Hematopoietic multipotent progenitor cell treated with erythropoietin and hydrocortisone succinate and interleukin-3 and kit ligand, for 6 days (in vitro differentiated cells): Measurements from ENCODE around the gene PYGB.
A peak's percentile ranks its signal among the peaks of the same experiment; 100 is the strongest.

Experiments used
- DNase-seq: peaks from one replicate; pipeline ENCODE4 v3.0.0-alpha.2; 2015

The PYGB gene

DNA sequence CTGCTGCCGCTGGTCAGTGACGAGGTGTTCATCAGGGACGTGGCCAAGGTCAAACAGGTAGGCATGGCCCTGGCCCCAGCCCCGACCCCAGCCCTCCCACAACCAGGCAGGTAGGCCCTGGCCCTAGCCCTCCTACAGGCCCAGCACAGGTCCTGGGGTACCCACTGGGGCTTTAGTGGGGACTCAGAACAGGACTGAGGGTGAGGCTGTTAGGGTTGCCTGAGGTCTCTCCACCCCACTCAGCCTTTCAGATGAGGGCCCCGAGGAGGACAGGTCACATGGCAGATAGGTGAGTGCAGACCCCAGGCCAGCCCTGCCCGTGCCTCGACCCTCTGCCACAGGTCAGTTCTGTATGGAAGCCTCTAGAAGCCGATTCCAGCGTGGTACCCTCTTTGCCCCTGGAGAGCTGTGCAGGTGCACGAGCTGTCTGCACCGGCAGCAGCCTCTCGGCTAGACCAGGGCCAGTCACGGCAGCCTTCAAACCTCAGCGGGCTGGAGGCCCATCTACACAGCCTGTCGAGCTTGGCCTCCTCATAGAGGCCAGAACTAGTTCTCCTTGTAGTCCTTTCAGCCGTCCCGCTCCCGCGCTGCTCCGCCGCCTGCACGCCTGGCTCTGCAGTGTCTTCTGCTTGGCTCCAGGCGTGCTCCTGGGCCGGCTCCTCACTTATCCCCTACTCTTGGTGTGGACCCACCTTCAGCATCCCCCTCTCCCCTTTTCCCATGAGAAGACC lies 35.5 kb downstream of the PYGB start:
- DNase-seq, result no peak

DNA sequence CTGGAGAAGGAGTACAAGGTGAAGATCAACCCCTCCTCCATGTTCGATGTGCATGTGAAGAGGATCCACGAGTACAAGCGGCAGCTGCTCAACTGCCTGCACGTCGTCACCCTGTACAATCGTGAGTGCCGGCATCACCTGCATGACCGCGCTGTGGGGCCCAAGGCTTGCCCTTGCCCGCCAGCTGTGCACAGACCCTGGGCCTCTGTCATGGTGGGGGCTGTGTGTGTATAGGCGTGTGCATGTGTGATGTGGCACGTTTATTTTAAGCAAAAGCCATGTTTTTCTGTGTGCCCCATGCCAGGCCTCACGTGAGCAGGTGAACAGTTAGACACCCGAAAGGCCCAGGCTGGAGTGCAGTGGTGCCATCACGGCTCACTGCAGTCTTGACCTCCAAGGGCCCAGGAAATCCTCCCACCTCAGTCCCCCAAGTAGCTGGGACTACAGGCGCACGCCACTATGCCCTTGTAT lies 36.3 kb downstream of the PYGB start:
- no peak for DNase-seq

DNA sequence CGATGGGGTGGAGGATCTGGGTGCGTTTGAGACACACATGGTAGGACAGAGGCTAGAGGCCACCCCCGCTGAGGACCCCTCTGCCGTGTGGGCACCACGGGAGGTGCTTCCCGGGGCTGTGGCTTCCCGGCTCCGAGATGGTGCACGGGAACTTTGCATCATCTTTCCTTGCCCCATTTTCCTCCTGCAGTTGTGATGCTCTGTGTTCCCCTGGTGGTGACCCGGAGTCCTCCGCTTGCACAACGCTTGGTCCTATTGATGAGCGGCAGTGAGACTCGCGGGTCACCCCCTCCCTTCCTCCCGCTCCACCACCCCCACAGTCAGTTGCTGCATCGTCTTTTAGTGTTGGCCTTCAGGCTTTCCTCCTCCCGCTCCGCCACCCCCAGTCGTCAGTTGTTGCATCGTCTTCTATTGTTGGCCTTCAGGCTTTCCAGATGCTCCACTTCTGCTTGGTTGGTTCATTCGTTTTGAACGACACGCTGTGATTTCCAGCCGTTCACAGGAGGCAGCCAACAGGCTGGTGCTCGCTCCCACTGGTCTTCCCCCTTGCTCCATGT lies 37.3 kb downstream of the PYGB start:
- DNase-seq, result no peak

DNA sequence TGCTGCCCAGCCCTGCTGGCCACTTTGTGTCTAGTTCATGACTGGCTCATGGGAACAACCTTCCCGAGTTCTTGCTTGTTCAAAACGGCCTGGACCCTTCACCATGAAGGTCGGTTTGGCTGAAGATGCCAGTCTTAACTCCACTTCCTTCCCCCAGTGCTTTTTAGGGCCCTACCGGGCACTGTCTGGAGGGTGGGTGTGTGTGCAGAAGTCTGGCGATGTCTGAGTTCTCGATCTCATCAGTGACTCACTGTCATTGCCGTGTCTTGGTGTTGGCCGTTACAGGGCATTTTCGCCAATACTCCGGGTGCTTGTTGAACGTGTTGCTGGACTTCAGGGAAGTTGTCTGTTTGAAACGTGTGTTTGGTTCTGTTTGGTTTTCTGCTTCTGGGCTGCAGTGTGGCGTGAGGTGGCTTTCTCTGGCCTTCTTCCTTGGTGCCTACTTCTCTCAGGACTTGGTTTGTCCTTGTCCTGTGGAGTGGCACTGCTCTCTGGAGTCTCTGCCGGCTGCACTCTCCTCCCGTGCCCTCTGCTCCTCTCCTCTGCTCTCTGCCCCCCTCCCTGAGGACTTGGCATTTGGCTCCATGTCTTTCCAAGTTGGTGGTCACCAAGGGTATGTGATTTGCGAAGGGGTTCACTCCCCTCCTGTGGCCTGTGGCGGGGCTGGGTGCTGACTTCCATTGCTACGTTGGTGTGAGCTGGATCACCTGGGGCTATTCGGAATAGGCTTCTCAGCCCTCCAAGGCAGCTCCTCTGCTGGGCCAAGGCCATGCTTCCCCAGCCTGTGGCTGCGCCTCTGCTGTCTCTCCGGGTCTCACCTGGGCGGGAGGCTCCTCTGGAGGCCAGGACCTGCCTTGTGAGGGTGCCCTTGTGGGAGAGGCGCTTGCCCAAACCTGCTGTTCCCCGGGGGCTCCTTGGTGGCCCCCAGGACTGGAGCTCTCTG lies 38.2 kb downstream of the PYGB start:
- DNase-seq, result no peak

DNA sequence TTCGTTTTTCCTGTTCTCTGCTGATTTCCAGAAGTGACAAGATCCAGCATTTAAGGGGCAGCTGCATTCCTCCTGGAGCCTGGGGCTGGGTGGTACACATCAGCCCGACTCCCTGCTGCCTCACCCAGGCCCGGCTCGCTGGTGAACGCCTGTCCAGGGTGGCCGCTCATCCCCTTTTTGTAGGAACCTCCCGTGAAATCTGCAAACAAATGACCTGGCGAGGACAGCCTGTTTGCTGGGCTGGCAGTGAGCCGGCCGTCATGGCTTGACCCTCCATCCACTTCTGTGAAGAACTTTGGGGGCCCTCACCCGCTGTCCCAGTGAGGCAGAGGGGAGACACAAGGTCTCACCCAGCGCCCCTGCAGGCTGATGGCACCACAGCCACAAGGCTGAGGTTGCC lies 39.0 kb downstream of the PYGB start:
- DNase-seq, result no peak

DNA sequence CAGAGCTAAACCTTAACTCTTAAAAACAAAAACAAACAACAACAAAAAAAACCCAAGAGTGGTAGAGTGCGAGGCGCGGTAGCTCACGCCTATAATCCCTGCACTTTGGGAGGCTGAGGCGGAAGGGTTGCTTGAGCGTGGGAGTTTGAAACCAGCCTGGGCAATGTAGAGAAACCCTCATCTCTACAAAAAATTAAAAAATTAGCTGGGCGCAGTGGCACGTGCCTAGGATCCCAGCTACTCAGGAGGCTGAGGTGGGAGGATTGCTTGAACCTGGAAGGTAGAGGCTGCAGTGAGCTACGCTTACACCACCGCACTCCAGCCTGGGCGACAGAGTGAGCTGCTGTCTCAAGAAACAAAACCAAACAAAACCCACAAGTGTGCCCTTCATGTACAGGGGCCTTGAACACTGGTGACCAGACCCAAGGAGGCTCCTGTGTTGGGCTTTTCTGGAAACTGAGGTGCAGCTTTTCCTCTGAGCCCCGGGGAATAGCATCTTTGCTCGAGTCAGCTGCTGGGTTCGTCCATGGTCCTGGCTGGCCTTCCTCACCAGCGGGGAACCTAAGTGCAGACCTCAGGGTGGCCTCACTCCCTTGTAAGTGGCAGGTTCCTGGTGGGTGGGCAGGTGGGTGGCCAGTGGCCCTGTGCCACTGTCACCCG lies 39.9 kb downstream of the PYGB start:
- no peak for DNase-seq

DNA sequence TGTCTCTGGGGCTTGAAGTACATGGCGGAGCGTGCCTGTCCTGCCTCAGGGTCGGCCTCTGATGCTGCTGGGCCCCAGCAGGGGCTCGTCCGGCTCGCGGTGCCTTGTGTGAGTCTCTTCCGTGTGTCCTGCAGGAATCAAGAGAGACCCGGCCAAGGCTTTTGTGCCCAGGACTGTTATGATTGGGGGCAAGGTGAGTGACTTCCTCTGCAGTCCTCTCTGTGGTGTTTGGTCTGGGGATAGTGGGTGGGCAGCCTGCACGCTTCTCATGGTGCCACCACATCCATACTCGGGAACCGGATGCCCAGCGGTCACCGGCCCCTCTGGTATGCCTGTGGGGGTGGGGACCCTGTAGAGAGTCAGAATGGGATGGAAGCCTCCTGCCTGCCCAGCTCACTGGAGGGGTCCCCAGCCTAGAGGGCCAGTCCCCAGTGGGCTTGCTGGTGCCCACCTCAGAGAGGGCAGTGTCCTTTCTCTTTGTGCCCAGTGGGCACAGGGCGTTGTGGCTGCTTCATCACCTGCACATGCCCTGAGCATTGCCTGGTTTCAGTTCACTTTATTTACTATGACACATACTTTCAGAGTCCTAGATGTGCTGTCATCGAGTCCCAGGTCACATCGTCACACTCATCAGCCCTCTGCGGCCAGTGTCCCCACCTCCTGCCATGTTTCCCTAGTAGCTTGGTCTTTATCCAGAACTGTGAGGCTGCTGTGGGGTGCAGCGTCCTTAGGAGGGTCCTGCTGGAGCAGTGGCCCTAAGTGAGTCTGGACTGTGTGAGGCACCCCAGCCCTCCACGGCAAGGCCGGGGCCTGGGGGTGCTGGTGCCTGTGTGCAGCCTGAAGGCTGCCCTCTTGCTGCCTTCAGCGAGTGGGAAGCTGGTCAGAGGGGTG lies 40.7 kb downstream of the PYGB start:
- no peak for DNase-seq

DNA sequence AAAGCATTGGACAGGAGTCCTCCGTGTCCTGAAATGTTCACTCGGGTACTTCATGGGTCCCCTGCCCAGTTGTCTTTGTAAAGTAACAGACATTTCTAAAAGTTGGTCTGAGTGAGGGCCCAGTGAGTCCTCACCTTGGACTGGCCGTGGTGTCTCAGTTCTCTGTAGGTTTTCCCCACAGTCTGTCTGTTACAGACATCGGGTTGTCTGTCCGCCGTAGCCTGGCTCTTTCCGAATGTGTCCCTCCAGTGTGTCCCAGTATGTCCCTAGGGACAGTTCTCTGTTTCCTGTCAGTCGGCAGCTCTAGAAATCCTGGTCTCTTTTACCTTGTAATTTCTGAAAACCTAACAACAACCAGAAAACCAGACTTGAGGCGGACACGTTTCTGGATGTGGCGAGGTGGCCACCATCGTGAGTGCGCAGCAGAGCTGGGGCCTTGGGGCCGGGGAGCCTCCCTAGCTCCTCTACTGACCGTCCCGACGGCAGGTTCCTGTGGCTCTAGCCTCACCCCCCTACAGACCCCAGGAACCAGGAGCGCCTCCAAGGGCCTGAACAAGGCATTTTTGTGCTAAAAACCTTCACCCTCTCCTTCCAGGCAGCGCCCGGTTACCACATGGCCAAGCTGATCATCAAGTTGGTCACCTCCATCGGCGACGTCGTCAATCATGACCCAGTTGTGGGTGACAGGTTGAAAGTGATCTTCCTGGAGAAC lies 42.2 kb downstream of the PYGB start:
- DNase-seq, result no peak

DNA sequence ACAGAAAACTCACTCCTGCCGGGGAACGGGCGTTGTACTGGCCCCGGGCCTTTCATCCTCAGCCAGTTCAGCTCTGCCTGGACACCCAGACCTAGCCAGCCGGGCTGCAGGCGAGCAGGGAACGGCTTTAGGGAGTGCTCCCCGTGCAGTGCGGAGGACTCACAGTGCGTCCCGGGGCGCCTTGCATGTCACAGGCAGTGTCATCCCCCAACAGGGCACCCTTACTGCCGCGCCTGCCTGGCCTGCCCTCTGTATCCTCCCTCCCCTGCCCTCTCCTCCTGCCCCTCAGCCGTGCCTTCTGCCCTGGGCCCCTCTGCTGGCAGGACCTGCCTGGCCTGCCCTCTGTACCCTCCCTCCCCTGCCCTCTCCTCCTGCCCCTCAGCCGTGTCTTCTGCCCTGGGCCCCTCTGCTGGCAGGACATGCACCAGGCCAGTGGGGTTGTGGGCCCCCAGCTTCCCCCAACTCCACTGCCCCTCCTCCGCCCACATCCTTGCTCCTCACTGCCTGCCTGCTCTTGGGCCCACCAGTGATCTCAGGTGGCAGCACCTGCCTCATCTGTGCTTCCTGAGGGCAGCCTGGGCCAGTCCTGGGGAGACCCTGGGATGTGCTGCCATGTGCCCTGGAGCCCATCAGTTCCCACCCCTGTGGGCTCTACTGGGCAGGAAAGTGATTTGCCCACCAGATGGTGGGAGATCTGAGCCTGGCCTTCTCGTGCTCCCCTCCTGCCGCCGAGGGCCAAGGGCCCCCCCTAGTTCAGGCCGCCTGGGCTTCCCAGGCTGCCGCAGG lies 43.0 kb downstream of the PYGB start:
- no peak for DNase-seq

DNA sequence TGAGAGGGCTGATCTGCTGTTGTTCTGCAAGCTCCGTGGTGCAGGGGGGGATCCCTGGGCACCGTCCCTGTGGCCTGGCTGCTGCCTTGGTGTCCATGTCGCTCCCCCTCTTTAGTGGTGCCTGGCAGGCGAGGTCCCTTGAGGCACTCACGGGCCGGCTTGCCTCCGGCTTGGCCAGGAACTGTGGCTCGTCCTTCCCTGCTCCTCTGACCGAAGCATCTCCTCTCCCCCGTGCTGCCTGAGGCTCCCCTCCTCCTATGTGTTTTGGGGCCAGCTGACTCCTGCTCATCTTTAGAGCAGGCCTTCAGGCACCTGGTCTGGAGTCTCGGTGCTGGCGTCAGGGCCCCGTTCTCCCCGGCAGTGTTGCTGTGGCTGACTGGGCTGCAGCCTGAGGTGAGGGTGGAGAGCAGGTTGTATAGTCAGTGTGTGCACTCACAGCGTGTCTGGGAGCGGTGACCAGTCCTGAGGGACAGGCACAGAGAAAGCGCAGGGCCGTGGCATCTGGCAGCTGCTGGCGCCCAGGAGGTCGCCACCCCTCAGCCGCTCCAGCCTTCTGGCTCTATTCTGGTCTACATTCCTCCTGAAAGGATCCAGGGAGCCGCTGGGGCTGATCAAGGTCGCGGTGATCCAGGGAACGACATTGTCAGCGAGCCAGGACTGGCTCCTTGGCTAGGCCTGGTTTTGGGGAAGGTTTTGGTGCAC lies 43.7 kb downstream of the PYGB start:
- no peak for DNase-seq

DNA sequence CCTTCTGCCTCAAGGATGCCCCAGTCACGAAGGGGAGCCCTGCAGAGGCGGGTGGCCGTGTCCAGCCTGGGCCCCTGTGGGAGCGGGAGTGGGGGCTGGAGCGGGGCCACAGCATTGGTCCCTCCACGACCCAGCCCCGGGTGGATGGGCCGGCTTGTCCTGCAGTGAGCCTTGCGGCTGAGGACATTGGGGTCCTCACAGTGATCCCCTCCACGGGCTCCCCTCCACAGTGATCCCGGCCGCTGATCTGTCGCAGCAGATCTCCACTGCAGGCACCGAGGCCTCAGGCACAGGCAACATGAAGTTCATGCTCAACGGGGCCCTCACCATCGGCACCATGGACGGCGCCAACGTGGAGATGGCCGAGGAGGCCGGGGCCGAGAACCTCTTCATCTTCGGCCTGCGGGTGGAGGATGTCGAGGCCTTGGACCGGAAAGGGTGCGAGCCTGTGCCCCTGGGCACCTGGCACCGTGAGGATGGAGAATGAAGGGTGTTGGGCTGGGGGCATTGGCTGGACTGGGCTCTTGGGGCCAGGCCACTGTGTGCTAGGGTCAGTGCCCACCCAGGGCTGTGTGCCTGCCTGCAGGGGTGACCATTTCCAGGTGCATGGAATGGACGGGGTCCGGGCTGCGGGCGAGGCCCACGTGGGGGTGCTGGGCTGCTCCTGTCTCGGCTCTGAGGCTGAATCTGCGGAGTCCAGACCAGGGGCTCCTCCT lies 44.4 kb downstream of the PYGB start:
- DNase-seq, result no peak

DNA sequence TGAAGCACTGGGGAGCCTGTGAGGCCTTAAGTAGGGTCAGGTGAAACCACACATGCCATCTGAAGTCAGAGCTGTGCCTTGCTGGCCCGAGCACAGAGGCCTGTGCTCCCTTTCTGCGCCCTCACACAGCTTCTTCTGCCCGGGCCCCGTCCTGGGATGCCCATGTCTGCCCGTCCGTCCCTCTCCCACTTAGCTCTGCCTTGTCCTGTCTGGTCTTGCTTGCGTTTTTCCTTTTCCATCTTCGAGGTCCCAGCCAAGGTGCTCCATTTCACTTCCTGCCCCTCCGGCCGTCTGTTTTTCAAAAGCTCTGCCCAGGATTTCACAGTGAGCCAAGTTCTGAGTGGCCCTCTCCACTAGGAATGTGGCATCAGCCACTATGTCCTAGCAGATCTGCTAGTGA lies 45.6 kb downstream of the PYGB start:
- no peak for DNase-seq

DNA sequence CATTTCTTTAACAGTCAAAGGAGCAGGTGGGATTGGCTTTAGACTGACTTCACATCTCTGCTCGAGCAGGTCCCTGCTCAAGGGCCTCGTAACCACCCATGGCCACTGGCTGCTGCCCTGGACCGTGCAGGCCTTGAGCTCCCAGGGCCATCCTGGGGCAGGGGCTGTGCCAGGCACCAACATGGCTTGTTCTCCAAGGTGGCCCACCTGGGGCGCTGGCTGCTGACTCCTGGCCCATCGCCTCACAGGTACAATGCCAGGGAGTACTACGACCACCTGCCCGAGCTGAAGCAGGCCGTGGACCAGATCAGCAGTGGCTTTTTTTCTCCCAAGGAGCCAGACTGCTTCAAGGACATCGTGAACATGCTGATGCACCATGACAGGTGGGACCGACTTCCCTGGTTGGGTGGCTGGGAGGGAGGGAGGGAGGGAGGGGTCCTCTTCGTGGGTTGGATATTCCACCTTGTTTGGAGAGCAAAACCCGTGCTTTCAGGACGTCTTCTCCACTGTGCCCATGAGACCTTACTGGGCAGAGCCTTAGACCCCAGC lies 46.1 kb downstream of the PYGB start:
- no peak for DNase-seq

DNA sequence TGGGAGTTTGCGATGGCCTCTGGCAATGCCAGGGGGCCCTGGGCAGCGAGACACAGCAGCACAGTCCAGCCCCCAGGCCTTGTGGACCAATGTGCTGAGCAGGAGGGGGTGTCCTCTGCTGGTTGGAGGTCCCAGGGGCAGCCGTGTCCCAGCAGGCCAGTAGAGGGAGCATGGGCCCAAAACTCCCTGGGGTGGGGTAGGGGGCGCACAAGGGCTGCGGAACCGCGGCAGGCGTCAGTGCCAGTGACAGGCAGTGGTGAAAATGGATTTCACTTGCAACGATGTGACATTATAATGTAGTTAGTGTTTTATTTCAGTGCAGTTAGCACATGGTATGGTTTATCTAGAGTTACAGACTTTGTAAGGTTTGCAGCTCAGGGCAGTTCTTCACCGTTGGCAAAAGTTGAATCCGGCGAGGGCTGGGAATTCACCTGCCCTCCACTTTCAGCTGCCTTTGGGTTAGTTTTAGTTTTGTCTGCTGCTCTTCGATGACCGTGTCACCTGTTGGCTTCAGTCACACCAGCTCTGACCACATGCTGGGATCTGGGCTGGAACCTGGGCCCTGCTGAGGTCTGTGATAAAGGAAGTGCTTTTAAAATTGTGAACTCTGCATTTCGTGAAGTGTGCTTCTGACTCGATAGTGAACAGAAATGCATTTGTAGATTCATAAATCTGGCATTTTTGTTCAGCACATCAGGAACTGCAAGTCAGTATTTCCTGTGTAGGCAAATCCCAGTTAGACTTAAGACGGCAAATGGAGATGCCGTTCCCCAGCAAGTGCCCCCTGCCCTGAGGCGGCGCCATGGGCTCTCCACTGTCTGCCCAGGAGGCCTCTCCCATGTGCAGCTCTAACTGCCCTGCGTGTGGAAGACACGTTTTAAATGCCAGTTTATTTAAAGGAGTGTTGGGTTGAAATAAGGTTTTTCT lies 46.8 kb downstream of the PYGB start:
- peak; percentile 73 for DNase-seq

DNA sequence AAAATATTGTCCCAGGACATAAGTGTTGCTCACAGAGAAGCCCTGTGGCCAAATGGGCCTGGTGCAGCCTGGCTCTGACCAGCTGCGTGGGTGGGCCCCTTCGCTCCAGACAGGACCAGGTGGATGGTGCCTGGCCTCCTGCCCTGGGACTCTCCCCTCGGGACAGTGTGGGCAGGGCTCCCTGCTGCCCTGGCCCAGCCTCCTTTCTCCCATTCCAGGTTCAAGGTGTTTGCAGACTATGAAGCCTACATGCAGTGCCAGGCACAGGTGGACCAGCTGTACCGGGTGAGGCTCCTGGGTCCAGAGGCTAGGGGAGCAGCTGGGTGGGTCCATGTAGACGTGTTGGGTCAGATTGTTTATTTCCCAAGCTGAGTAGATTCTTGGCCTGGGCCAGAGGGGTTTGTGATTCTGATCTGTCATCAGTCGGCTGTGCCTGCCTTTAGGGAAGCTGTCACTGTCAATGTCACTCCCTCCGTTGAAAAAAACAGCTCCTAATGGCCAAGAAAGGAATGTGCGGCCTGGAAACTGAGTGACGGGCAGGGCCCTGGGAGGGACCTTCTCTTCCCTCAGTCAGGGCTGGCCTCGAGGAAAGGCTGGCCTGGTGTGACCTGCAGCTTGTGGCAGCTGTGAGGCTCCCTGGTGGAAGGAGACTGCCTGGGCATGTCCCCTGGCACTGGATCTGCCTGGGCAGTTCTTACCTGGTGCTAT lies 47.7 kb downstream of the PYGB start:
- no peak for DNase-seq

DNA sequence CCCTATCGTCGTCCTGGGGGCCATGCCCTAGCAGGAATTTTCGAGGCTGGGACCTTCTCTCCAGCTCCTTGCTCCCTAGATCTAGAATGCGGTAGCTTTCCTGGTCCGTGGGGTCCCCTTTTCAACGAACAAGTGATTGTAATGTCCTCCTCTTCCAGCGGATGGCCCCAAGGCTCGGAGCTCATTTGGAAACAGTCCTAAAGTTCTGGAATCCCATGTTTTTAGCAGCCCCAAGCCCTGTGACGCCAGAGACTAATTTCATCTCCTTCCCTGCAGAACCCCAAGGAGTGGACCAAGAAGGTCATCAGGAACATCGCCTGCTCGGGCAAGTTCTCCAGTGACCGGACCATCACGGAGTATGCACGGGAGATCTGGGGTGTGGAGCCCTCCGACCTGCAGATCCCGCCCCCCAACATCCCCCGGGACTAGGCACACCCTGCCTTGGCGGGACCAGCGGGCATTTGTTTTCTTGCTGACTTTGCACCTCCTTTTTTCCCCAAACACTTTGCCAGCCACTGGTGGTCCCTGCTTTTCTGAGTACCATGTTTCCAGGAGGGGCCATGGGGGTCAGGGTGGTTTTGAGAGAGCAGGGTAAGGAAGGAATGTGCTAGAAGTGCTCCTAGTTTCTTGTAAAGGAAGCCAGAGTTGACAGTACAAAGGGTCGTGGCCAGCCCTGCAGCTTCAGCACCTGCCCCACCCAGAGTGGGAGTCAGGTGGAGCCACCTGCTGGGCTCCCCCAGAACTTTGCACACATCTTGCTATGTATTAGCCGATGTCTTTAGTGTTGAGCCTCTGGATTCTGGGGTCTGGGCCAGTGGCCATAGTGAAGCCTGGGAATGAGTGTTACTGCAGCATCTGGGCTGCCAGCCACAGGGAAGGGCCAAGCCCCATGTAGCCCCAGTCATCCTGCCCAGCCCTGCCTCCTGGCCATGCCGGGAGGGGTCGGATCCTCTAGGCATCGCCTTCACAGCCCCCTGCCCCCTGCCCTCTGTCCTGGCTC lies 48.5 kb downstream of the PYGB start:
- peak; percentile 59 for DNase-seq
